GM12878 (cell line): ENCODE data around the gene TUNAR. TPM values are rescaled to one million over a fixed set of nuclear protein-coding genes. Genes with fewer than 3 reads are reported as not detected.

Experiments
- ATAC-seq: fragments of 200-7000 bp; cut with Tn5 transposase; 3 replicates; pipeline ENCODE4 v1.9.1; 2020; ENCODE audit warnings: mild to moderate bottlenecking, moderate library complexity
- BruUV-seq: library from RNA; stranded (reverse); fragments of 400-500 nt; replicated peaks from 2 replicates; lab custom pipeline; 2021; lab: Mats Ljungman, UMichigan
- CTCF ChIA-PET: fragments of 300-600 bp; sonication (Branson Sonifier 250); formaldehyde crosslinking; extraction: SDS; loops from one replicate; lab custom pipeline; 2021; ENCODE audit warnings: inconsistent platforms; lab: Yijun Ruan, JAX
- POLR2A ChIA-PET: fragments of 350-600 bp; formaldehyde crosslinking; extraction: SDS; loops from one replicate; lab custom pipeline; 2021; ENCODE audit warnings: inconsistent platforms; lab: Charles Lee
- RAD21 ChIA-PET: fragments of 300-600 bp; sonication (Branson Sonifier 250); formaldehyde crosslinking; loops from one replicate; lab custom pipeline; 2023; ENCODE audit warnings: antibody characterized with exemption; ENCODE audit not compliant: unreplicated experiment; lab: Charles Lee
- SMC1A ChIA-PET: fragments of 300-600 bp; sonication (Branson Sonifier 250); formaldehyde crosslinking; loops from one replicate; lab custom pipeline; 2023; ENCODE audit not compliant: unreplicated experiment, uncharacterized antibody; lab: Charles Lee
- DNase-seq: peaks from one replicate; pipeline ENCODE4 v3.0.0-alpha.2; 2011; ENCODE audit warnings: low read depth, low spot score
- FAIRE-seq: peaks from 3 replicates; lab custom pipeline; 2011; peaks lifted over from hg19 to GRCh38; lab: Jason Lieb, UNC
- H2AFZ ChIP-seq: 2 replicates; pipeline ENCODE4 v1.6.0; 2011; ENCODE audit warnings: low read depth, low read length, control low read depth; ENCODE audit not compliant: control insufficient read depth
- H3K27ac ChIP-seq: 2 replicates; pipeline ENCODE4 v1.5.1; 2011; ENCODE audit warnings: control low read depth; ENCODE audit not compliant: control insufficient read depth, insufficient read depth
- H3K27me3 ChIP-seq, 2 experiments: replicated peaks in 1 of 2; 2 replicates each; pipeline versions ENCODE4 v1.6.0 to v1.6.1; 2011; ENCODE audit warnings: low read length in 1 of 2; ENCODE audit not compliant: control insufficient read depth in 2 of 2, insufficient read depth in 2 of 2
- H3K36me3 ChIP-seq, 2 experiments: 2 replicates each; pipeline ENCODE4 v1.5.1; 2011; ENCODE audit warnings: low read length in 1 of 2; ENCODE audit not compliant: control insufficient read depth in 2 of 2, insufficient read depth in 2 of 2
- H3K4me1 ChIP-seq: 2 replicates; pipeline ENCODE4 v1.6.1; 2011; ENCODE audit warnings: mild to moderate bottlenecking, low read length, moderate library complexity, mixed read lengths; ENCODE audit not compliant: control insufficient read depth, insufficient read depth
- H3K4me2 ChIP-seq: 2 replicates; pipeline ENCODE4 v1.6.0; 2011; ENCODE audit warnings: control low read depth; ENCODE audit not compliant: control insufficient read depth, insufficient read depth
- H3K4me3 ChIP-seq: fragments of 200-600 bp; sonication (generic); 2 replicates; pipeline ENCODE4 v1.5.1; 2016
- H3K79me2 ChIP-seq: 2 replicates; pipeline ENCODE4 v1.6.0; 2011; ENCODE audit warnings: low read length; ENCODE audit not compliant: control insufficient read depth, insufficient read depth
- H3K9ac ChIP-seq: 2 replicates; pipeline ENCODE4 v1.8.0; 2011; ENCODE audit warnings: low read length, control low read depth, mixed read lengths; ENCODE audit not compliant: control insufficient read depth, insufficient read depth
- H3K9me3 ChIP-seq: replicated peaks from 3 replicates; pipeline ENCODE4 v1.5.1; 2011; ENCODE audit warnings: mild to moderate bottlenecking, low read length; ENCODE audit not compliant: control insufficient read depth, insufficient read depth
- H4K20me1 ChIP-seq: 2 replicates; pipeline ENCODE4 v1.6.0; 2011; ENCODE audit not compliant: control insufficient read depth, insufficient read depth
- ASH2L ChIP-seq: fragments of 300-600, 200-600 bp; sonication (generic); IDR thresholded peaks from 2 replicates; pipeline ENCODE4 v1.6.1; 2017; ENCODE audit warnings: low read depth, mild to moderate bottlenecking, borderline replicate concordance
- BACH1 ChIP-seq: fragments of 450-650 bp; IDR thresholded peaks from 2 replicates; pipeline ENCODE4 v1.6.1; 2017; ENCODE audit warnings: mild to moderate bottlenecking, borderline replicate concordance
- BMI1 ChIP-seq: fragments of 450-650 bp; IDR thresholded peaks from 2 replicates; pipeline ENCODE4 v1.6.1; 2016; ENCODE audit warnings: mild to moderate bottlenecking, moderate library complexity, borderline replicate concordance
- IKZF1 ChIP-seq: fragments of 450-650 bp; conservative IDR thresholded peaks from 2 replicates; pipeline ENCODE4 v1.6.1; 2017; ENCODE audit warnings: antibody characterized with exemption, mild to moderate bottlenecking
- MEF2B ChIP-seq: fragments of 450-650 bp; IDR thresholded peaks from 2 replicates; pipeline ENCODE4 v1.6.1; 2018; ENCODE audit warnings: mild to moderate bottlenecking, moderate library complexity; ENCODE audit not compliant: partially characterized antibody, poor library complexity, severe bottlenecking
- MLLT1 ChIP-seq: fragments of 450-650 bp; IDR thresholded peaks from 2 replicates; pipeline ENCODE4 v1.6.1; 2016; ENCODE audit warnings: mild to moderate bottlenecking
- NRF1 ChIP-seq: conservative IDR thresholded peaks from 2 replicates; pipeline ENCODE4 v1.6.1; 2011; ENCODE audit warnings: mild to moderate bottlenecking, low read depth, low read length, improper control_type of control experiment
- PKNOX1 ChIP-seq: fragments of 450-650 bp; IDR thresholded peaks from 2 replicates; pipeline ENCODE4 v1.6.1; 2016; ENCODE audit warnings: mild to moderate bottlenecking
- SMAD1 ChIP-seq: fragments of 450-650 bp; IDR thresholded peaks from 2 replicates; pipeline ENCODE4 v1.6.1; 2018; ENCODE audit warnings: mild to moderate bottlenecking, low read depth; ENCODE audit not compliant: partially characterized antibody
- SRF ChIP-seq, 2 experiments: IDR thresholded peaks; 2 replicates each; pipeline ENCODE4 v1.6.1; 2011; ENCODE audit warnings: low read depth in 2 of 2, low read length in 2 of 2, mild to moderate bottlenecking in 1 of 2, moderate library complexity in 1 of 2
- WGBS: methylation state at CpG from one replicate; pipeline ENCODE4 v1.1.6; 2016; ENCODE audit warnings: low lambda C conversion rate; ENCODE audit not compliant: insufficient replicate concordance, insufficient coverage; ENCODE audit errors: missing lambda C conversion rate; 5-methylcytosine and 5-hydroxymethylcytosine counted together
- in situ Hi-C: fragments of 300-500 bp; cut with MboI; formaldehyde crosslinking; loops from 9 replicates; pipeline ENCODE4 v1.14.3; 2018; ENCODE audit warnings: mixed read lengths
- intact Hi-C: fragments of 100-400 bp; cut with micrococcal nuclease; formaldehyde crosslinking; loops from one replicate; pipeline ENCODE4 v1.14.2; 2022; ENCODE audit not compliant: unreplicated experiment
- polyA plus RNA-seq, 11 experiments: library from polyadenylated mRNA; depleted of rRNA in 4 of 11; unstranded in 6 of 11; stranded (reverse) in 5 of 11; fragments of >200 nt; fragmentation: Nextera tagmentation in 4 of 11; fragmentation: Illumina TruSeq in 1 of 11; extraction: Ambion mirVana in 4 of 11; extraction: Trizol in 1 of 11; gene quantifications; 1 replicate in 1 of 11; 2 replicates in 10 of 11; pipeline versions ENCODE4 v1.2.1 to v1.2.3, GENCODE V29; 2011 to 2016; ENCODE audit warnings: inconsistent platforms in 2 of 11, missing spikeins in 2 of 11, low read depth in 1 of 11
- total RNA-seq, 4 experiments: library from RNA; depleted of rRNA in 3 of 4; stranded (reverse); fragments of >200 nt in 3 of 4; fragmentation: Illumina TruSeq in 1 of 4; extraction: Trizol in 1 of 4; gene quantifications; 2 replicates each; pipeline versions ENCODE4 v1.2.1 to v1.2.3, GENCODE V29; 2013 to 2021

TUNAR gene
- total and polyA plus RNA-seq, 10 of the 15 experiments (the other 5 are each of a cell fraction or from before 2014, with no cell fraction given) = 0.02 TPM; not detected in 9

- H3K79me2 ChIP-seq = no peaks in the 10 kb centered on the region
- ChIA-PET SMC1A (interaction anchor here (1.0 kb wide), 1 partner anchor 88 kb away, joined by 3 read pairs; no protein-coding TSS in a partner anchor), RAD21 (no interaction called here), CTCF (no interaction called here), POLR2A (no interaction called here)
- WGBS = 50% methylated on average over 2 of the region's 2 CpGs
- BruUV-seq = no TSS peak
- in situ Hi-C loops (no loop called here), intact Hi-C loops (no loop called here)
- no peak overlapping the region for H3K4me3 ChIP-seq
- no peak for TF ChIP-seq NRF1
- TF ChIP-seq MEF2B = no peak
- TF ChIP-seq MLLT1 = no peak
- TF ChIP-seq IKZF1 = no peak
- TF ChIP-seq SRF (IDR thresholded peaks at IDR 0.05; ENCODE audit: low read depth in 2 of 2, low read length in 2 of 2) = no peak
- TF ChIP-seq BMI1 = no peak
- TF ChIP-seq PKNOX1 = no peak
- TF ChIP-seq BACH1 = no peak
- TF ChIP-seq SMAD1 = no peak
- no peak for TF ChIP-seq ASH2L
- H3K27me3 ChIP-seq = no peaks in the 10 kb centered on the region; a peak in 2 of 4 replicates
- no peak for ATAC-seq
- H3K4me1 ChIP-seq = no peaks in the 10 kb centered on the region
- no peak for FAIRE-seq
- no peaks in the 10 kb centered on the region for H3K9me3 ChIP-seq
- H3K27ac ChIP-seq = no peak overlapping the region
- H3K36me3 ChIP-seq = no peaks in the 10 kb centered on the region
- DNase-seq = no peak
- H2AFZ ChIP-seq = no peak overlapping the region
- no peaks in the 10 kb centered on the region for H4K20me1 ChIP-seq
- no peak overlapping the region for H3K4me2 ChIP-seq
- no peak overlapping the region for H3K9ac ChIP-seq
These were observed 19.4 kb upstream of the TUNAR start for GRCh38 chr14:95857275-95857674.
